Pancreas (tissue), 10 donors: Measurements from ENCODE around the gene ZBTB37. TPM values are rescaled to one million over a fixed set of nuclear protein-coding genes. Genes with fewer than 3 reads are reported as not detected.
"Not testable (repeated sequence)": the region's sequence is repeated elsewhere in the genome, so short reads cannot be mapped to it uniquely, and the experiment has no call there.

Experiments
- ATAC-seq, 4 donors: fragments of 200-7000 bp; cut with Tn5 transposase; one replicate each; pipeline versions ENCODE4 v1.8.0 to v1.9.1; 2020; ENCODE audit warnings: mild to moderate bottlenecking in 4 of 4, moderate library complexity in 4 of 4
- DNase-seq, 6 donors: peaks; one replicate each; pipeline ENCODE4 v3.0.0-alpha.2; 2020
- FAIRE-seq: peaks from 2 replicates; lab custom pipeline; 2012; peaks lifted over from hg19 to GRCh38; lab: Jason Lieb, UNC
- H3K27ac ChIP-seq, 4 donors: fragments of 200-600 bp; sonication (generic); 1 replicate in 3 of 4; 2 replicates in 1 of 4; pipeline versions ENCODE4 v1.5.0 to v1.8.0; 2020
- H3K27me3 ChIP-seq, 4 donors: fragments of 200-600 bp; one replicate each; pipeline ENCODE4 v1.8.0; 2021
- H3K36me3 ChIP-seq, 3 donors: fragments of 200-600 bp; sonication (generic) in 1 of 3; one replicate each; pipeline versions ENCODE4 v1.5.0 to v1.8.0; 2020 to 2021
- H3K4me1 ChIP-seq, 3 donors: fragments of 200-600 bp; one replicate each; pipeline ENCODE4 v1.8.0; 2021
- H3K4me3 ChIP-seq, 4 donors: fragments of 200-600 bp; sonication (generic) in 2 of 4; one replicate each; pipeline versions ENCODE4 v1.5.0 to v1.8.0; 2020 to 2021
- H3K9me3 ChIP-seq, 4 donors: fragments of 200-600 bp; one replicate each; pipeline ENCODE4 v1.8.0; 2021
- WGBS, 2 donors: extraction: QIAGEN DNeasy Blood & Tissue Kit; methylation state at CpG; one replicate each; pipeline ENCODE4 v1.1.7; 2013; 5-methylcytosine and 5-hydroxymethylcytosine counted together
- intact Hi-C, 3 donors: fragments of 100-400 bp; cut with DNase I; formaldehyde crosslinking; loops; one replicate each; pipeline versions ENCODE4 v1.11.1 to v1.14.2; 2022
- polyA plus RNA-seq, 2 donors: library from polyadenylated mRNA; stranded (reverse); fragments of 200-250 nt; gene quantifications; one replicate each; pipeline ENCODE4 v1.2.3, GENCODE V29; 2013
- total RNA-seq, 6 donors: library from RNA; stranded (reverse); fragmentation: NEBNext Ultra II Directional in 4 of 6; extraction: Animal tissue kit (Norgen Biotek cat#: 25700) in 4 of 6; gene quantifications; one replicate each; pipeline versions ENCODE4 v1.2.1 to v1.2.4, GENCODE V29; 2021 to 2023
- TF ChIP-seq, protein P1 (sequence below), 4 donors: fragments of 200-600 bp; sonication (generic) in 3 of 4; IDR thresholded peaks; one replicate each; pipeline versions ENCODE4 v1.5.0 to v1.8.0; 2021; ENCODE audit warnings: antibody characterized with exemption in 4 of 4
- donor health status: healthy with polysubstance abuse.
- donor health status: DM: no; HTN: no; CAD: no; lungs with moderate emphysema.
- donor health status: DM: no; HTN: no; CAD: no.
- donor health status: control.
- donor health status: control.
- donor health status: Bipolar disorder and iron deficiency.
- donor health status: DM: yes; HTN: yes; CAD: no.
- donor health status: DM: no; HTN: no; CAD: no.
- donor health status: DM: no; HTN: no; CAD: no.
- donor health status: DM: yes; HTN: yes; CAD: no.

The ZBTB37 gene
- total and polyA plus RNA-seq, 8 donors, result 1.2 to 7.0 (median 3.9) TPM

DNA sequence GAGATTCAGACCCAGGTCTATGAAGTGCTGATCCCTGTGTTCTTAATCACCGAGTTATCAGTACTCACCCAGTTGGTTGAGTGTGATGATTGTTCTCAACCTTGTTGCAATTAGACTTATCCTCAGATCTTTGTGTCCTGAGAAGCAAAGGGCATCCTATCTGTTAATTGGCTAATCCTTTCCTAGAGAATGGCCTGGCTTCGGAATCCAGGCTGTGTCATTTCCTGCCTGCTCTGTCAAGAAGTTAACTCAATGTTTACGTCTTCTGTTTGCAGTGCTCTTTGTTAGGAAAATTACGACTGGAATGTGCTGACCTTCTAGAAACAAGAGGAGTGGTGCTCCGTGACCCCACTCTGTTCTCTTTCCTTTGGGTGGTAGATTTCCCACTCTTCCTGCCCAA lies 15.1 kb upstream of the ZBTB37 start:
- Histone ChIP-seq H3K27ac (no peak overlapping the region), H3K4me3 (no peak overlapping the region), H3K27me3 (no peaks in the 10 kb centered on the region), H3K36me3 (peaks cover 0 to 4% (median under 1%) of the 10 kb centered on the region in 3 donors), H3K9me3 (no peaks in the 10 kb centered on the region), H3K4me1 (no peaks in the 10 kb centered on the region)
- DNase-seq, result no peak
- no peak for FAIRE-seq
- TF ChIP-seq, protein P1, sequence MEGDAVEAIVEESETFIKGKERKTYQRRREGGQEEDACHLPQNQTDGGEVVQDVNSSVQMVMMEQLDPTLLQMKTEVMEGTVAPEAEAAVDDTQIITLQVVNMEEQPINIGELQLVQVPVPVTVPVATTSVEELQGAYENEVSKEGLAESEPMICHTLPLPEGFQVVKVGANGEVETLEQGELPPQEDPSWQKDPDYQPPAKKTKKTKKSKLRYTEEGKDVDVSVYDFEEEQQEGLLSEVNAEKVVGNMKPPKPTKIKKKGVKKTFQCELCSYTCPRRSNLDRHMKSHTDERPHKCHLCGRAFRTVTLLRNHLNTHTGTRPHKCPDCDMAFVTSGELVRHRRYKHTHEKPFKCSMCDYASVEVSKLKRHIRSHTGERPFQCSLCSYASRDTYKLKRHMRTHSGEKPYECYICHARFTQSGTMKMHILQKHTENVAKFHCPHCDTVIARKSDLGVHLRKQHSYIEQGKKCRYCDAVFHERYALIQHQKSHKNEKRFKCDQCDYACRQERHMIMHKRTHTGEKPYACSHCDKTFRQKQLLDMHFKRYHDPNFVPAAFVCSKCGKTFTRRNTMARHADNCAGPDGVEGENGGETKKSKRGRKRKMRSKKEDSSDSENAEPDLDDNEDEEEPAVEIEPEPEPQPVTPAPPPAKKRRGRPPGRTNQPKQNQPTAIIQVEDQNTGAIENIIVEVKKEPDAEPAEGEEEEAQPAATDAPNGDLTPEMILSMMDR (IDR thresholded peaks at IDR 0.05), result no peak
- no peak for ATAC-seq
- intact Hi-C loops, result loop anchor here in 1 of 3 donors (10.0 kb wide), 1 partner anchor 222 kb away; no protein-coding TSS in a partner anchor
- WGBS, 2 donors, result 82 to 83% methylated on average over 5 of the region's 5 CpGs

DNA sequence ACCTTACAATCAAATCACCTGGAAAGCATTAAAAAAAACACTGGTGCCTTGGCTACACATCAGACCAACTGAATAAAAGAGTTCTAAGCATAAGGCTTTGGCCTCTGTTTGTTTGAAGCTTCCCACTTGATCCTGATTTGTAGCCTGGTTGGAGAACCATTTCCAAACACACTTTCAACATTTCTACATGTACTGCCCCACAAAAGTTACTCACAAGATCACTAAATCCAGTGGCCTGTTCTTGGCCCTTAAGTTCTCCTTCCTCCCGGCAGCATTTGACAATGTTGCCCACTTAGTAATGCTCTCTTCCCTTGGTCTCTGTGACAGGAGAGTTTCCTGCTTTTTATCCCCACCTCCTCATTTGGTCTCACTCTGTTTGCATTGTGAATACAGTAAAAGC lies 12.2 kb upstream of the ZBTB37 start:
- peaks cover 0 to 13% (median 4%) of the 10 kb centered on the region in 3 donors for H3K36me3 ChIP-seq
- no peaks in the 10 kb centered on the region for H3K27me3 ChIP-seq
- H3K9me3 ChIP-seq, result no peaks in the 10 kb centered on the region
- H3K4me3 ChIP-seq, result no peak overlapping the region
- 90 to 97% methylated on average over 1 of the region's 1 CpG for WGBS, 2 donors
- DNase-seq, result no peak
- FAIRE-seq, result no peak
- H3K4me1 ChIP-seq, result no peaks in the 10 kb centered on the region
- TF ChIP-seq, protein P1 (IDR thresholded peaks at IDR 0.05), result no peak
- intact Hi-C loops, result loop anchor here in 1 of 3 donors (10.0 kb wide), 1 partner anchor 219 kb away; no protein-coding TSS in a partner anchor
- ATAC-seq, result no peak
- H3K27ac ChIP-seq, result no peak overlapping the region

DNA sequence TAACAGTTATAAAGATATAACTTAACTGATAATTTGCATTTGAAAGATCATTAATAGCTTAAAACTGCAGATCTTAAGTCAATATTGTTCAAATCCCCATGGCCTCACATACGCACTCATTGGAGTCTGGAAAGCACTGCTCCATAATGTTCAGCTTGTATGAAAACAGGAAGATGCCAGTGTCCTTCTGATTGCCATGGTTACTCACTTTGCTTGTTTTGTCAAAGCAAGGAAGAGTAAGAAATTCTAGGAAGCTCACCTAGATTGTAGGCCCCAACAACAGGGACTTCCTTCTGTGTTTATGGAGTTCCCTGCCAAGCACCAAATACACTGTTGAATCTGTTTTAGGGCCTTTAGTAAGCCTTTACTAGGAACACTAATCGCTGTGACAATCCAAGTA lies 11.3 kb upstream of the ZBTB37 start:
- FAIRE-seq, result no peak
- peaks cover 0 to 13% (median 4%) of the 10 kb centered on the region in 3 donors for H3K36me3 ChIP-seq
- WGBS, 2 donors, result 82 to 96% methylated on average over 2 of the region's 2 CpGs
- TF ChIP-seq, protein P1 (IDR thresholded peaks at IDR 0.05), result no peak
- H3K27ac ChIP-seq, result no peak overlapping the region
- no peaks in the 10 kb centered on the region for H3K27me3 ChIP-seq
- no peaks in the 10 kb centered on the region for H3K4me1 ChIP-seq
- no peak for ATAC-seq
- no peak overlapping the region for H3K4me3 ChIP-seq
- intact Hi-C loops, result loop anchor here in 1 of 3 donors (10.0 kb wide), 1 partner anchor 218 kb away; no protein-coding TSS in a partner anchor
- no peak for DNase-seq
- H3K9me3 ChIP-seq, result no peaks in the 10 kb centered on the region

DNA sequence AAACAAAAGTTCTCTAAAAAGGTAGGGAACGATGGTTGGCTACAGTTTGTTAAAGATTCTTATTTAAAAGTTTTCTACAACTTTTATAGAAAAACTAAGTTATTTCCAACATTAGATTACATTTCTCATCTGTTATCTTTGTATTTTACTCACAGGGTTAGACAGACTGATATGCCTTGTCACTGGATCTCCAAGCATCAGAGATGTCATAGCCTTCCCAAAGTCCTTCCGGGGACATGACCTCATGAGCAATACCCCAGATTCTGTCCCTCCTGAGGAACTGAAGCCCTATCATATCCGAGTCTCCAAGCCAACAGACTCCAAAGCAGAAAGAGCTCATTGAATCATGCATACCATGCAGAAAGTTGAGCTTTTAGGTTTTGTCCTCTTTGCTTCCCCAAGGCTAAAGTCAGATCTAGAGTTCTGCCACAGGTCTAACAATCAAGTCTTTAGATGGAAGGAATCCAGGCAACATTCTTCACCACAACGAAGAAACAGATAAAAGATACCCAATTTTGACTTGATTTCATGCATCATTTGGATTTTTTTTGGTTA lies 10.7 kb upstream of the ZBTB37 start:
- H3K4me3 ChIP-seq, result no peak overlapping the region
- 77 to 84% methylated on average over 4 of the region's 4 CpGs for WGBS, 2 donors
- no peak for DNase-seq

DNA sequence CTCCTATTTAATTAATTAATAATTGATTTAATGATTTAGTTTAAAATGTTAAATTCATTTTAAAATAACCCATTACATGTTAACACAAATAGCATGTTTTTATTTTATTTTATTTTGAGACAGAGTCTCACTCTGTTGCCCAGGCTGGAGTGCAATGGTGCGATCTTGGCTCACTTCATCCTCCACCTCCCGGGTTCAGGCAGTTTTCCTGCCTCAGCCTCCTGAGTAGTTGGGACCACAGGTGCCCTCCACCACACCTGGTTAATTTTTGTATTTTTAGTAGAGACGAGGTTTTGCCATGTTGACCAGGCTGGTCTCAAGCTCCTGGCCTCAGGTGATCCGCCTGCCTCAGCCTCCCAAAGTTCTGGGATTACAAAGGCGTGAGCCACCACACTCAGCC lies 8.6 kb upstream of the ZBTB37 start:
- H3K4me3 ChIP-seq, H3K9me3 ChIP-seq, ATAC-seq, H3K4me1 ChIP-seq, FAIRE-seq, H3K27ac ChIP-seq, H3K27me3 ChIP-seq, DNase-seq: not testable (repeated sequence)
- 95 to 98% methylated on average over 5 of the region's 5 CpGs for WGBS, 2 donors
- peaks cover 0 to 36% (median 20%) of the 10 kb centered on the region in 3 donors for H3K36me3 ChIP-seq
- intact Hi-C loops, result loop anchor here in 1 of 3 donors (10.0 kb wide), 1 partner anchor 215 kb away; no protein-coding TSS in a partner anchor

More for the DNA sequence above, 10.7 kb upstream of the ZBTB37 start:
- ATAC-seq (no peak), FAIRE-seq (no peak)
- TF ChIP-seq, protein P1 (IDR thresholded peaks at IDR 0.05), result no peak
- H3K4me1 ChIP-seq, result no peaks in the 10 kb centered on the region
- peaks cover 0 to 14% (median 4%) of the 10 kb centered on the region in 3 donors for H3K36me3 ChIP-seq
- no peaks in the 10 kb centered on the region for H3K9me3 ChIP-seq
- H3K27me3 ChIP-seq, result no peaks in the 10 kb centered on the region
- intact Hi-C loops, result loop anchor here in 1 of 3 donors (10.0 kb wide), 1 partner anchor 217 kb away; no protein-coding TSS in a partner anchor
- no peak overlapping the region for H3K27ac ChIP-seq
